ENCODE results near the gene CRTC3.

CRTC3 gene

DNA sequence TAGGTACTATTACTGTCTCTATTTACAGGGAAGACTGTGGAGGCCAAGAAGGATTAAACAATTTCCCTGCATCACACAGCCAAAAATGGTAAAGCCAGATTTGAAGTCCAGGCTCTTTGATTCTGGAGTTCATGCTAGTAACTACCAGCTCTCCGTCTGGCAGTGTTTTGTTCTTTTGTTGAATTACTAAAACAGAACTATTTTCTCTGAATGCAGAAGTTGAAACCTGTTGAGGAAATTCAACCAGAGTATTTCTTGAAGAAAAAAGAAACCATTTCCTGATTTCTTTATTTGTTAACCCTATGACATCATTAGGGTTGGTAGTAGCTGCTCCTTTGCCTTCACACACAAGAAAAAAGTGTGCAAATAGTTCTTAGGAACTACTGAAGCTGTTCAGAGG, 34.3 kb downstream of the CRTC3 start:
- in situ Hi-C loops (cut with MboI; ENCODE audit: low sequenced_read_pairs, unreplicated experiment), result no loop called here
- TF ChIP-seq, protein P1, sequence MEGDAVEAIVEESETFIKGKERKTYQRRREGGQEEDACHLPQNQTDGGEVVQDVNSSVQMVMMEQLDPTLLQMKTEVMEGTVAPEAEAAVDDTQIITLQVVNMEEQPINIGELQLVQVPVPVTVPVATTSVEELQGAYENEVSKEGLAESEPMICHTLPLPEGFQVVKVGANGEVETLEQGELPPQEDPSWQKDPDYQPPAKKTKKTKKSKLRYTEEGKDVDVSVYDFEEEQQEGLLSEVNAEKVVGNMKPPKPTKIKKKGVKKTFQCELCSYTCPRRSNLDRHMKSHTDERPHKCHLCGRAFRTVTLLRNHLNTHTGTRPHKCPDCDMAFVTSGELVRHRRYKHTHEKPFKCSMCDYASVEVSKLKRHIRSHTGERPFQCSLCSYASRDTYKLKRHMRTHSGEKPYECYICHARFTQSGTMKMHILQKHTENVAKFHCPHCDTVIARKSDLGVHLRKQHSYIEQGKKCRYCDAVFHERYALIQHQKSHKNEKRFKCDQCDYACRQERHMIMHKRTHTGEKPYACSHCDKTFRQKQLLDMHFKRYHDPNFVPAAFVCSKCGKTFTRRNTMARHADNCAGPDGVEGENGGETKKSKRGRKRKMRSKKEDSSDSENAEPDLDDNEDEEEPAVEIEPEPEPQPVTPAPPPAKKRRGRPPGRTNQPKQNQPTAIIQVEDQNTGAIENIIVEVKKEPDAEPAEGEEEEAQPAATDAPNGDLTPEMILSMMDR (IDR thresholded peaks at IDR 0.05; ENCODE audit: borderline replicate concordance, control extremely low read depth, extremely low read depth, insufficient read depth, missing control alignments), result no peak
- no peak for DNase-seq (ENCODE audit: low spot score)

DNA sequence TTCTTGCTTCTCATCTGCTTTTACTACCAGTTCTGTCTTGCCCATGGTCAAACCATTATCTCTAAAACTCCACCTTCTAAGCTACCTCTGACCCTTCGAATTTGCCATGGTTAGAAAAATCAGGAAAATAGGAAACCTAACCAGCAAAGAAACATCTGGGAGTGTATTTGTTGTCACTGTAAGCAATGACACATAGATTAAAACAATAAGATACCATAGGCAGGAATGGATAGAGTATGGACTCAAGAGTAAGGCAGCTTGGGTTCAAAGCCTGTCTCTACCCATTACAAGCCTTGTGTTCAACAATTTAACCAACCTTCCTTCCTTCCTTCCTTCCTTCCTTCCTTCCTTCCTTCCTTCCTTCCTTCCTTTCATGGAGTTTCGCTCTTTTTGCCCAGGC, 34.9 kb downstream of the CRTC3 start:
- in situ Hi-C loops (cut with MboI; ENCODE audit: low sequenced_read_pairs, unreplicated experiment), result no loop called here
- DNase-seq (ENCODE audit: low spot score), result no peak
- TF ChIP-seq, protein P1 (IDR thresholded peaks at IDR 0.05; ENCODE audit: borderline replicate concordance, control extremely low read depth, extremely low read depth, insufficient read depth, missing control alignments), result no peak

DNA sequence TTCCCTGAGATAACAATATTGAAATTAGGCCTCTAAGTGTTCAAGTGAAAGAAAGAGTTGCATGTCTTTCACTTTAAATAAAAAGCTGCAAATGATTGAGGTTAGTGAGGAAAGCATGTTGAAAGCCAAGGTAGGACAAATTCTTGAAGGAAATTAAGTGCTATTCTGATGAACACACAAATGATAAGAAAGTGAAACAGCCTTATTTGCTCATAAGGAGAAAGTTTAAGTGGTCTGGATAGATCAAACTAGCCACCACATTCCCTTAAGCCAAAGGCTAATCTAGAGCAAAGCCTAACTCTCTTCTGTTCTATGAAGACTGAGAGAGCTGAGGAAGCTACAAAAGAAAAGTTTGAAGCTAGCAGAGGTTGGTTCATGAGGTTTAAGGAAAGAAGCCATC, 36.1 kb downstream of the CRTC3 start:
- DNase-seq (ENCODE audit: low spot score), result no peak
- in situ Hi-C loops (cut with MboI; ENCODE audit: low sequenced_read_pairs, unreplicated experiment), result no loop called here
- TF ChIP-seq, protein P1 (IDR thresholded peaks at IDR 0.05; ENCODE audit: borderline replicate concordance, control extremely low read depth, extremely low read depth, insufficient read depth, missing control alignments), result no peak

DNA sequence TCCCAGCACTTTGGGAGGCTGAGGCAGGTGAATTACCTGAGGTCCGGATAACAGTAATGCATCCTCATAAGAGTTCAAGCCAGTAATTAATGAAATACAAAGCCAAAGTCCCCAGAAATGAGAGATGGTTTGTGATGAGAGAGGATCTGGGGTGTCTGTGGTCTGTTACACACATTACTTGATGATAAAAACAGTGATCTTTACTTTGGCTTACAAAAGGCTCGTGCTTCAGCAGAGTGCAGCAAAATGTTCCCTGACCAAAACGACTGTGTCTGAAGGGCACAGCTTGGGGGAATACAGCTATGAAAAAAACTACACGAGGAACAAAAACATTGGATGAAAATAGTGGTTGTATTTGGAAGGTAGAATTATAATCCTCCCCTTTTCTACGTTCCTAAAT, 40.9 kb downstream of the CRTC3 start:
- no peak for DNase-seq (ENCODE audit: low spot score)
- TF ChIP-seq, protein P1 (IDR thresholded peaks at IDR 0.05; ENCODE audit: borderline replicate concordance, control extremely low read depth, extremely low read depth, insufficient read depth, missing control alignments), result no peak
- in situ Hi-C loops (cut with MboI; ENCODE audit: low sequenced_read_pairs, unreplicated experiment), result no loop called here

DNA sequence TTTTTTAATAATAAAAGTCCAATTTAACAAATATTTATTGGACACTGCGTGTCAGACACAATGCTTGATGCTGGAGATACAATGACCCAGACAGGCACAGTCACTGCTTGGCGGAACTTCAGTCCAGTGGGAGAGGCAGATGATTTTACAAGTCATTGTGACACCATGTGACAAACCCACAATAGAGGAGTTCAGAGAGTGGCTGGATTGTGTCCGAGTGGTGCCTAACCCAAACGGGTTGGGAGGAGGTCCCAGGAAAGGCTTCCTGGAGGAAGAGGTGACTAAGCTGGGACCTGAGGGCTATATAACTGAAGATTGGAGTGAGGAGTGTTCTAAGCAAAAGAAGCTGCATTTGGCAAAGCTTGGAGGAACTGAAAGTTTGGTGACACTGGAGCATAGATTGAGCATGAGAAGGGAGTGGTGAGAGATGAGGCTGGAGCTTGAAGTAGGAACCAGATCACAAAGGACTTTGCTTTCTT, 41.4 kb downstream of the CRTC3 start:
- TF ChIP-seq, protein P1 (IDR thresholded peaks at IDR 0.05; ENCODE audit: borderline replicate concordance, control extremely low read depth, extremely low read depth, insufficient read depth, missing control alignments), result no peak
- in situ Hi-C loops (cut with MboI; ENCODE audit: low sequenced_read_pairs, unreplicated experiment), result no loop called here
- DNase-seq (ENCODE audit: low spot score), result no peak

DNA sequence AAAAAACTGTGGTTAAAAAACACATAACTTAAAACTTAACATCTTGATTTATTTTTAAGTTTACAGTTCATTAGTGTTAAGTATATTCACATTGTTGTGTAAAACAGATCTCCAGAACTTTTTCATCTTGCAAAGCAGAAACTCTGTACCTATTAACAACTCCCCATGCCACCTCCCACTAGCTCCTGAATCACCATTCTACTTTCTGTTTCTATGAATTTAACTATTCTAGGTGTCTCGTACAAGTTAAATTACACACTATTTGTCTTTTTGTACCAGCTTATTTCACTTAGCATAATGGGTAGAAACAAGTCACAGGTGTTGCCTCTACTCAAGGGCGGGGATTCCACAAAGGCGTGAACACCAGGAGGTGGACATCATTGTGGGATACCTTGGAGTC, 43.2 kb downstream of the CRTC3 start:
- DNase-seq (ENCODE audit: low spot score), result no peak
- in situ Hi-C loops (cut with MboI; ENCODE audit: low sequenced_read_pairs, unreplicated experiment), result no loop called here
- TF ChIP-seq, protein P1 (IDR thresholded peaks at IDR 0.05; ENCODE audit: borderline replicate concordance, control extremely low read depth, extremely low read depth, insufficient read depth, missing control alignments), result no peak
